Nucleus accumbens (tissue), 56 donors: Measurements from ENCODE around the gene SIRT5.

Experiments used
- DNase-seq, 56 donors: peaks; one replicate each; lab custom pipeline; 2025; lab: John Stamatoyannopoulos, UW

The SIRT5 gene

GRCh38 chr6:13581700-13582229, 7.4 kb downstream of the SIRT5 start:
- peak in 2 of 56 donors; percentile 9 to 13 for DNase-seq

- no peak for DNase-seq
Measured at GRCh38 chr6:13586603-13587542, 12.5 kb downstream of the SIRT5 start.

- no peak for DNase-seq
Measured at GRCh38 chr6:13589801-13590200, 15.4 kb downstream of the SIRT5 start.

GRCh38 chr6:13590574-13591153, 16.3 kb downstream of the SIRT5 start:
- DNase-seq: no peak

GRCh38 chr6:13591205-13591921, 17.0 kb downstream of the SIRT5 start:
- no peak for DNase-seq

- no peak for DNase-seq
Measured at GRCh38 chr6:13593103-13593502, 18.7 kb downstream of the SIRT5 start.

GRCh38 chr6:13593720-13594119, 19.3 kb downstream of the SIRT5 start:
- DNase-seq: no peak

- DNase-seq: no peak
Measured at GRCh38 chr6:13597073-13597472, 22.7 kb downstream of the SIRT5 start.

GRCh38 chr6:13600036-13600435, 25.6 kb downstream of the SIRT5 start:
- DNase-seq: no peak

GRCh38 chr6:13604135-13604534, 29.7 kb downstream of the SIRT5 start:
- DNase-seq: no peak

- no peak for DNase-seq
Measured at GRCh38 chr6:13604546-13605416, 30.4 kb downstream of the SIRT5 start.

- no peak for DNase-seq
Measured at GRCh38 chr6:13605634-13606033, 31.2 kb downstream of the SIRT5 start.

GRCh38 chr6:13611715-13612114, 37.3 kb downstream of the SIRT5 start:
- no peak for DNase-seq

GRCh38 chr6:13613029-13613594, 38.7 kb downstream of the SIRT5 start:
- no peak for DNase-seq

GRCh38 chr6:13614126-13614925, 39.9 kb downstream of the SIRT5 start:
- DNase-seq: peak in 18 of 56 donors; percentile 17 to 72 (median 55)

GRCh38 chr6:13614926-13615791, 40.8 kb downstream of the SIRT5 start, which contains the start of gene NOL7:
Gene NOL7, plus strand, starts transcription at chr6:13615335. Its CDS starts 24 bp downstream, at chr6:13615359.
- DNase-seq: peak; percentile 42 to 99 (median 95)

GRCh38 chr6:13615792-13616120, 41.4 kb downstream of the SIRT5 start:
- DNase-seq: peak in 22 of 56 donors; percentile 3 to 59 (median 34)

- no peak for DNase-seq
Measured at GRCh38 chr6:13617066-13617465, 42.7 kb downstream of the SIRT5 start.
